Adrenal gland (tissue), 5 donors: ENCODE data around the gene NIFK.

ENCODE experiments used
- POLR2A ChIP-seq, 2 donors: fragments of 450-650 bp; IDR thresholded peaks; one replicate each; pipeline ENCODE4 v1.6.1; 2017; ENCODE audit warnings: antibody characterized with exemption in 2 of 2, mild to moderate bottlenecking in 2 of 2, moderate library complexity in 1 of 2
- TF ChIP-seq, protein P1 (sequence below), 6 experiments: fragments of 450-650 bp in 4 of 6; fragments of 200-600 bp in 2 of 6; sonication (generic) in 1 of 6; IDR thresholded peaks; 1 replicate in 5 of 6; 2 replicates in 1 of 6; pipeline versions ENCODE4 v1.5.1 to v1.8.0; 2016 to 2021; ENCODE audit warnings: antibody characterized with exemption in 6 of 6, mild to moderate bottlenecking in 2 of 6, moderate library complexity in 1 of 6
- donor health status: DM: no; HTN: no; CAD: no.

- TF ChIP-seq, protein P1, sequence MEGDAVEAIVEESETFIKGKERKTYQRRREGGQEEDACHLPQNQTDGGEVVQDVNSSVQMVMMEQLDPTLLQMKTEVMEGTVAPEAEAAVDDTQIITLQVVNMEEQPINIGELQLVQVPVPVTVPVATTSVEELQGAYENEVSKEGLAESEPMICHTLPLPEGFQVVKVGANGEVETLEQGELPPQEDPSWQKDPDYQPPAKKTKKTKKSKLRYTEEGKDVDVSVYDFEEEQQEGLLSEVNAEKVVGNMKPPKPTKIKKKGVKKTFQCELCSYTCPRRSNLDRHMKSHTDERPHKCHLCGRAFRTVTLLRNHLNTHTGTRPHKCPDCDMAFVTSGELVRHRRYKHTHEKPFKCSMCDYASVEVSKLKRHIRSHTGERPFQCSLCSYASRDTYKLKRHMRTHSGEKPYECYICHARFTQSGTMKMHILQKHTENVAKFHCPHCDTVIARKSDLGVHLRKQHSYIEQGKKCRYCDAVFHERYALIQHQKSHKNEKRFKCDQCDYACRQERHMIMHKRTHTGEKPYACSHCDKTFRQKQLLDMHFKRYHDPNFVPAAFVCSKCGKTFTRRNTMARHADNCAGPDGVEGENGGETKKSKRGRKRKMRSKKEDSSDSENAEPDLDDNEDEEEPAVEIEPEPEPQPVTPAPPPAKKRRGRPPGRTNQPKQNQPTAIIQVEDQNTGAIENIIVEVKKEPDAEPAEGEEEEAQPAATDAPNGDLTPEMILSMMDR (IDR thresholded peaks at IDR 0.05) = no peak
- TF ChIP-seq POLR2A (IDR thresholded peaks at IDR 0.05) = no peak
Measured at GRCh38 chr2:121776361-121776760, 39.7 kb upstream of the NIFK start.
